SU-DHL-6 (cell line): Measurements from ENCODE around the gene COQ2.

ENCODE experiments used
- CTCF ChIP-seq: fragments of 200-600 bp; sonication (generic); IDR thresholded peaks from one replicate; pipeline ENCODE4 v1.5.1; 2017; ENCODE audit warnings: antibody characterized with exemption, mild to moderate bottlenecking, low read length, moderate library complexity; ENCODE audit not compliant: insufficient read depth, poor library complexity, severe bottlenecking
- EZH2phosphoT487 ChIP-seq: fragments of 200-600 bp; sonication (generic), shearing (Covaris generic); conservative IDR thresholded peaks from 2 replicates; pipeline ENCODE4 v1.6.1; 2018; ENCODE audit warnings: mild to moderate bottlenecking, antibody characterized with exemption, low read length, moderate library complexity, mixed read lengths

GRCh38 chr4:83216959-83217683 lies 67.5 kb downstream of the COQ2 start:
- TF ChIP-seq CTCF (no peak), EZH2phosphoT487 (no peak)
